ENCODE results near the gene ECT2L. TPM values are rescaled to one million over a fixed set of nuclear protein-coding genes. Genes with fewer than 3 reads are reported as not detected.
"Not testable (repeated sequence)": the region's sequence is repeated elsewhere in the genome, so short reads cannot be mapped to it uniquely, and the experiment has no call there.

The ECT2L gene
- total and polyA plus RNA-seq, 2 experiments from 2014 or later: 0.03 to 0.15 TPM

DNA sequence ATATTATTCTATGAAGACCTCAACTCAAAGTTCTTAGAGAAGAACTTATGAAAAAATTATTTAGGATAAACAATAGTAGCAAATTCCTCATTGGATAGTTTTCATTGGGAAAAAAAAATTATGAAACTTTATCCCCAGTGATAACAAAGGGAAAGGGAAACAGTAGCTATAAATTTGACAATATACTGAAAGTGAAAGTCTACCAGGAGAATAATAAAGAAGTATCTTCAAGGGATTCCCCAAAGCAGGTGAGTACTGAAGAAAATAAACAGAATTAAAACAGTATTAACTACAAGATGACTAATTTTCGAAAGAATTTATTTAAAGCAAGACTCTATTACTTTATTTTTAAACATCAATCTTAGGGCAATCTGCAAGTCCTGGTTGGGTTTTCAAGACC is 135.8 kb downstream of the ECT2L start (continued):
- TF ChIP-seq, protein P1, sequence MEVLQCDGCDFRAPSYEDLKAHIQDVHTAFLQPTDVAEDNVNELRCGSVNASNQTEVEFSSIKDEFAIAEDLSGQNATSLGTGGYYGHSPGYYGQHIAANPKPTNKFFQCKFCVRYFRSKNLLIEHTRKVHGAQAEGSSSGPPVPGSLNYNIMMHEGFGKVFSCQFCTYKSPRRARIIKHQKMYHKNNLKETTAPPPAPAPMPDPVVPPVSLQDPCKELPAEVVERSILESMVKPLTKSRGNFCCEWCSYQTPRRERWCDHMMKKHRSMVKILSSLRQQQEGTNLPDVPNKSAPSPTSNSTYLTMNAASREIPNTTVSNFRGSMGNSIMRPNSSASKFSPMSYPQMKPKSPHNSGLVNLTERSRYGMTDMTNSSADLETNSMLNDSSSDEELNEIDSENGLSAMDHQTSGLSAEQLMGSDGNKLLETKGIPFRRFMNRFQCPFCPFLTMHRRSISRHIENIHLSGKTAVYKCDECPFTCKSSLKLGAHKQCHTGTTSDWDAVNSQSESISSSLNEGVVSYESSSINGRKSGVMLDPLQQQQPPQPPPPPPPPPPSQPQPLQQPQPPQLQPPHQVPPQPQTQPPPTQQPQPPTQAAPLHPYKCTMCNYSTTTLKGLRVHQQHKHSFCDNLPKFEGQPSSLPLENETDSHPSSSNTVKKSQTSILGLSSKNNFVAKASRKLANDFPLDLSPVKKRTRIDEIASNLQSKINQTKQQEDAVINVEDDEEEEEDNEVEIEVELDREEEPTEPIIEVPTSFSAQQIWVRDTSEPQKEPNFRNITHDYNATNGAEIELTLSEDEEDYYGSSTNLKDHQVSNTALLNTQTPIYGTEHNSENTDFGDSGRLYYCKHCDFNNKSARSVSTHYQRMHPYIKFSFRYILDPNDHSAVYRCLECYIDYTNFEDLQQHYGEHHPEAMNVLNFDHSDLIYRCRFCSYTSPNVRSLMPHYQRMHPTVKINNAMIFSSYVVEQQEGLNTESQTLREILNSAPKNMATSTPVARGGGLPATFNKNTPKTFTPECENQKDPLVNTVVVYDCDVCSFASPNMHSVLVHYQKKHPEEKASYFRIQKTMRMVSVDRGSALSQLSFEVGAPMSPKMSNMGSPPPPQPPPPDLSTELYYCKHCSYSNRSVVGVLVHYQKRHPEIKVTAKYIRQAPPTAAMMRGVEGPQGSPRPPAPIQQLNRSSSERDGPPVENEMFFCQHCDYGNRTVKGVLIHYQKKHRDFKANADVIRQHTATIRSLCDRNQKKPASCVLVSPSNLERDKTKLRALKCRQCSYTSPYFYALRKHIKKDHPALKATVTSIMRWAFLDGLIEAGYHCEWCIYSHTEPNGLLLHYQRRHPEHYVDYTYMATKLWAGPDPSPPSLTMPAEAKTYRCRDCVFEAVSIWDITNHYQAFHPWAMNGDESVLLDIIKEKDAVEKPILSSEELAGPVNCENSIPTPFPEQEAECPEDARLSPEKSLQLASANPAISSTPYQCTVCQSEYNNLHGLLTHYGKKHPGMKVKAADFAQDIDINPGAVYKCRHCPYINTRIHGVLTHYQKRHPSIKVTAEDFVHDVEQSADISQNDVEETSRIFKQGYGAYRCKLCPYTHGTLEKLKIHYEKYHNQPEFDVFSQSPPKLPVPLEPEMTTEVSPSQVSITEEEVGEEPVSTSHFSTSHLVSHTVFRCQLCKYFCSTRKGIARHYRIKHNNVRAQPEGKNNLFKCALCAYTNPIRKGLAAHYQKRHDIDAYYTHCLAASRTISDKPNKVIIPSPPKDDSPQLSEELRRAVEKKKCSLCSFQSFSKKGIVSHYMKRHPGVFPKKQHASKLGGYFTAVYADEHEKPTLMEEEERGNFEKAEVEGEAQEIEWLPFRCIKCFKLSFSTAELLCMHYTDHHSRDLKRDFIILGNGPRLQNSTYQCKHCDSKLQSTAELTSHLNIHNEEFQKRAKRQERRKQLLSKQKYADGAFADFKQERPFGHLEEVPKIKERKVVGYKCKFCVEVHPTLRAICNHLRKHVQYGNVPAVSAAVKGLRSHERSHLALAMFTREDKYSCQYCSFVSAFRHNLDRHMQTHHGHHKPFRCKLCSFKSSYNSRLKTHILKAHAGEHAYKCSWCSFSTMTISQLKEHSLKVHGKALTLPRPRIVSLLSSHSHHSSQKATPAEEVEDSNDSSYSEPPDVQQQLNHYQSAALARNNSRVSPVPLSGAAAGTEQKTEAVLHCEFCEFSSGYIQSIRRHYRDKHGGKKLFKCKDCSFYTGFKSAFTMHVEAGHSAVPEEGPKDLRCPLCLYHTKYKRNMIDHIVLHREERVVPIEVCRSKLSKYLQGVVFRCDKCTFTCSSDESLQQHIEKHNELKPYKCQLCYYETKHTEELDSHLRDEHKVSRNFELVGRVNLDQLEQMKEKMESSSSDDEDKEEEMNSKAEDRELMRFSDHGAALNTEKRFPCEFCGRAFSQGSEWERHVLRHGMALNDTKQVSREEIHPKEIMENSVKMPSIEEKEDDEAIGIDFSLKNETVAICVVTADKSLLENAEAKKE (CRISPR knock-in tag; IDR thresholded peaks at IDR 0.05): no peak
- TF ChIP-seq CREB1 (CRISPR knock-in tag; IDR thresholded peaks at IDR 0.05; ENCODE audit: low read depth) (no peak), ZNF331 (CRISPR knock-in tag; IDR thresholded peaks at IDR 0.05; ENCODE audit: low read depth) (no peak), JUNB (IDR thresholded peaks at IDR 0.05; ENCODE audit: unreplicated experiment) (no peak), ZNF114 (CRISPR knock-in tag; IDR thresholded peaks at IDR 0.05) (no peak), EZH2phosphoT487 (IDR thresholded peaks at IDR 0.05; ENCODE audit: unreplicated experiment) (no peak)
- TF ChIP-seq, protein P2, sequence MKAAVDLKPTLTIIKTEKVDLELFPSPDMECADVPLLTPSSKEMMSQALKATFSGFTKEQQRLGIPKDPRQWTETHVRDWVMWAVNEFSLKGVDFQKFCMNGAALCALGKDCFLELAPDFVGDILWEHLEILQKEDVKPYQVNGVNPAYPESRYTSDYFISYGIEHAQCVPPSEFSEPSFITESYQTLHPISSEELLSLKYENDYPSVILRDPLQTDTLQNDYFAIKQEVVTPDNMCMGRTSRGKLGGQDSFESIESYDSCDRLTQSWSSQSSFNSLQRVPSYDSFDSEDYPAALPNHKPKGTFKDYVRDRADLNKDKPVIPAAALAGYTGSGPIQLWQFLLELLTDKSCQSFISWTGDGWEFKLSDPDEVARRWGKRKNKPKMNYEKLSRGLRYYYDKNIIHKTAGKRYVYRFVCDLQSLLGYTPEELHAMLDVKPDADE (IDR thresholded peaks at IDR 0.05): no peak

DNA sequence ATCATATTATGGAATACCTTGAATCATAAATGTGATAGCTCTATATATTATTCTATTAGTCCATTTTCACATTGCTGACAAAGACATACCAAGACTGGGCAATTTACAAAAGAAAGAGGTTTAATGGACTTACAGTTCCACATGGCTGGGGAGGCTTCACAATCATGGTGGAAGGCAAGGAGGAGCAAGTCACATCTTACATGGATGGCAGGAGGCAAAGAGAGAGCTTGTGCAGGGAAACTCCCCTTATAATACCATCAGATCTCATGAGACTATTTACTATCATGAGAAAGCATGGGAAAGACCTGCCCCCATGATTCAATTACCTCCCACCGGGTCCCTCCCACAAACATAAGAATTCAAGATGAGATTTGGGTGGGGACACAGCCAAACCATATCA is 141.0 kb downstream of the ECT2L start:
- ATAC-seq; H3K4me2 ChIP-seq; H3F3A ChIP-seq (replicated peaks; ENCODE audit: low read depth); H3K27ac ChIP-seq (ENCODE audit: low read depth); H3K4me1 ChIP-seq (ENCODE audit: insufficient read depth); H4K20me1 ChIP-seq (replicated peaks; ENCODE audit: insufficient read depth); H3K4me3 Mint-ChIP-seq; H3K27me3 Mint-ChIP-seq (ENCODE audit: insufficient read depth, low read depth, poor library complexity); H2AFZ ChIP-seq; DNase-seq (ENCODE audit: low spot score); H3K79me2 ChIP-seq (replicated peaks; ENCODE audit: insufficient read depth); H3K4me1 Mint-ChIP-seq; H3K4me3 ChIP-seq; H3K9me2 ChIP-seq (ENCODE audit: insufficient read depth); H3K27ac Mint-ChIP-seq; H3K27me3 ChIP-seq (ENCODE audit: insufficient read depth): not testable (repeated sequence)
- H3K36me3 ChIP-seq (ENCODE audit: insufficient read depth): peaks cover 20% of the 10 kb centered on the region; the same call in 1 of the 2 replicates
- H3K9me3 Mint-ChIP-seq: peaks cover 25% of the 10 kb centered on the region
- H3K36me3 Mint-ChIP-seq (ENCODE audit: low read depth): peaks cover 58% of the 10 kb centered on the region
